ENCODE measurements around the gene RSPH3.

The RSPH3 gene

DNA sequence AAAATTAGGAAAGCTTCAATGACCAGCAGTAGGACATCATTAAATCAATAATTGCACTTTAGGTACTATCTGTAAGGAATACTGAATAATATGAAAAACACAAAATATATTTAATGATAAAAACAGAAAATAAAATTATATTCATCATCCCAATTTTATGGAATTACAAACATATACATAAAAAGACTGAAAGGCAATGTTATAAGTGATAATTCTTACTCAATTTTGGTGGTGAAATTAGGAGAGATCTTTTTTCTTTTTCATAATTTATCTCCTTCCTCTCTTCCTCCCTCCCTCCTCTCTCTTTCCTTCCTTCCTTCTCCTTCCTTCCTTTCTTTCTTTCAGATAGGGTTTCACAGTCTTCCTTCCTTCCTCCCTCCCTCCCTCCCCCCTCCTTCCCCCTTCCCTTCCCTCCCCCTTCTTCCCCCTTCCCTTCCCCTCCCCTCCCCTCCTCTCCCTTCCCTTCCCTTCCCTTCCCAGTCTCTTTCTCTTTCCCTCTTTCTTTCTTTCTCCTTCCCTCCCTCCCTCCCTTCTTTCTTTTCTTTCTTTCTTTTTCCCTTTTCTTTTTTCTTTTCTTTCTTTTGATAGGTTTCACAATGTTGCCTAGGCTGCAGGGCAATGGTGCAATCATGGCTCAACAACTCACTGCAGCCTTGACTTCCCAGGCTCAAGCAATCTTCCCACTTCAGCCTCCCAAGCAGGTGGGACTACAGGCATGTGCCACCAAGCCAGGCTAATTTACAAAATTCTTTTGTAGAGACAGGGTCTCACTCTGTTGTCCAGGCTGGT lies 36.8 kb downstream of the RSPH3 start:
- no peak for TF ChIP-seq GATA3 (IDR thresholded peaks at IDR 0.05; ENCODE audit: low read depth, low read length)
- no peak for TF ChIP-seq GATA2 (IDR thresholded peaks at IDR 0.05; ENCODE audit: low read depth, low read length)

DNA sequence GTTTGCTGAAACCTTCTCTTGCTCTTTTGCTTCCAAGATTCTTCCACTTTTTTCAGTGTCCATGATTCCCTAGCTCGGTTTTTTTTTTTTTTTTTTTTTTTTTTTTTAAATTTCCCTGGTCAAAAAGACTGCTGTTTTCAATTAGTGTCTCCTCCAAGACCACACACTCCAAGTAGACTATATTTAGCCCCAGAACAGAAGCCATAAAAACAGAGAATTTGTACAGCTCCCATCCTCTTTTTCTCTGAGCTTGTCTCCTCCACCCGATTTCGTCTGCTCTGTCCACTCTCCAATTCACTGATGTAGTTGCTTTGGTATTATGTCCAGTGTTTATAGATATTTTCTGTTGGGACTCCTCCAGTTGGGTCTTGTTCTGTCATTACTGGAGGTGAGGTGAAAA lies 37.6 kb downstream of the RSPH3 start:
- TF ChIP-seq GATA3 (IDR thresholded peaks at IDR 0.05; ENCODE audit: low read depth, low read length) (no peak), GATA2 (IDR thresholded peaks at IDR 0.05; ENCODE audit: low read depth, low read length) (no peak)

DNA sequence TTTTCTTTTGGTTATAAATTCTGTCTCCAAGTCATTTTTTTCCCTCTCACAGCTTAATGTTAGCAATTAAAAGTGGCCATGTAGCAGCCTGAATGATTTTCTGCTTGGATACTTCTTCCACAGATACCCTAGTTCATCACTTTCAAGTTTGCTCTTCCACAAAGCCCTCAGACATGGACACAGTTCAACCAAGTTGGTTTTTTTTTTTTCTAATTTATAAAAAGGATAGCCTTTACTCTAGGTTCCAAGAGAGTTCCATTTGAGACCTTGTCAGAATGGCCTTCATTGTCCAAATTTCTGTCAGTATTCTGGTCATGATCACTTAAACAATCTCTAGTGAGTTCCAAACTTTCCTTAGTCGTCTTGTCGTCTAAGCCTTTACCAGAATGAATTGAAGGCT lies 40.0 kb downstream of the RSPH3 start:
- TF ChIP-seq GATA3 (IDR thresholded peaks at IDR 0.05; ENCODE audit: low read depth, low read length) (no peak), GATA2 (IDR thresholded peaks at IDR 0.05; ENCODE audit: low read depth, low read length) (no peak)

DNA sequence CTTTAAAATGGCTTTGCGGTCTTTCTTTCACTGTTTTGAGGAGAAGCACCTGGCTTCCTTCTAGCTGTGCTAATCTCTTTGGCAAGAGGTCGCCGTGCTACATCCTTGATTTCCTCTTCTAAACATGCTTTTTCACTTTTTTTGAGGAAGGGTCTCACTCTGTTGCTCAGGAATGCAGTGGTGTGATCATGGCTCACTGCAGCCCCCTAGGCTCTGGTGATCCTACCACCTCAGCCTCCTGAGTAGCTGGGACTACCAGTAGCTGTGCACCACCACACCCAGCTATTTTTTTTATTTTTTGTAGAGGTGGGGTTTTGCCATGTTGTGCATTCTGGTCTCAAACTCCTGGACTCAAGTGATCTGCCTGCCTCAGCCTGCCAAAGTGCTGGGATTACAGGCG lies 40.5 kb downstream of the RSPH3 start:
- TF ChIP-seq GATA2 (IDR thresholded peaks at IDR 0.05; ENCODE audit: low read depth, low read length) (no peak), GATA3 (IDR thresholded peaks at IDR 0.05; ENCODE audit: low read depth, low read length) (no peak)

GRCh38 chr6:158958504-158959386 lies 41.3 kb downstream of the RSPH3 start:
- TF ChIP-seq GATA3 (IDR thresholded peaks at IDR 0.05; ENCODE audit: low read depth, low read length) (no peak), GATA2 (IDR thresholded peaks at IDR 0.05; ENCODE audit: low read depth, low read length) (no peak)

DNA sequence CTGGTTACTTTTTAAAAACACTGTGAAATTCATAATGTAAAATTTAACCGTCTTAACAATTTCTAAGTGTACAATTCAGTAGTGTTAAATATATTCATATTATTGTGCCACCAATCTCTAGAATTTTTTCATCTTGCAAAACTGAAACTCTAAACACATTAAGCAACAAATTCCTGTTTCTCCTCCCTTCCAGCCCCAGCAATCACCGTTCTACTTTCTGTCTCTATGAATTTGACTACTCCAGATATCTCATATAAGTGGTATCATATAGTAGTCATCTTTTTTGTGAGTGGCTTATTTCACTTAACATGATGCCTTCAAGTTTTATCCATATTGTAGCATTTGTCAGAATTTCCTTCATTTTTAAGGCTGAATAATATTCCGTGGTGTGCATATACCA lies 44.7 kb downstream of the RSPH3 start:
- TF ChIP-seq GATA3 (IDR thresholded peaks at IDR 0.05; ENCODE audit: low read depth, low read length): no peak
- TF ChIP-seq GATA2 (IDR thresholded peaks at IDR 0.05; ENCODE audit: low read depth, low read length): no peak

GRCh38 chr6:158954753-158955152 lies 45.2 kb downstream of the RSPH3 start:
- TF ChIP-seq GATA2 (IDR thresholded peaks at IDR 0.05; ENCODE audit: low read depth, low read length) (no peak), GATA3 (IDR thresholded peaks at IDR 0.05; ENCODE audit: low read depth, low read length) (no peak)

DNA sequence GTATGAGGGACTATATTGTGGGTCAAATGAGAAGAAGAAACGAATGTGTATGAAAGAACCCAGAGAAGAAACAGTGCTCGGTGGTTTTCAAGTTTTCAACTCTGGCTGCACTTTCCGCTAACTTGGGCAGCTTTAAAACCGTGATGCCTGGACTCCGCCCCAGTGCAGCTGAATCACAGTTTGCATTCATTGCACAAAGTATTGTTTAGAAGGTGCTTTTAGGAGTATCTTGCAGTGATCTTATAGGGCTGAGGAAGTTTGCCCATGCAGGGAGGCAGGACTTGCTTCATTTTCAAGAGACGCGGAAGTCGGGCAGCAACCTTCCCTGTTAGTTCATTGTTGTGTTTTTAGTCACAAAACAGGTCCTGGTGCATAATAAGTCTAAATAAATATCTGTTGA lies 52.7 kb downstream of the RSPH3 start:
- TF ChIP-seq GATA3 (IDR thresholded peaks at IDR 0.05; ENCODE audit: low read depth, low read length) (no peak), GATA2 (IDR thresholded peaks at IDR 0.05; ENCODE audit: low read depth, low read length) (no peak)

- TF ChIP-seq GATA2 (IDR thresholded peaks at IDR 0.05; ENCODE audit: low read depth, low read length) (no peak), GATA3 (IDR thresholded peaks at IDR 0.05; ENCODE audit: low read depth, low read length) (no peak)
Observed at GRCh38 chr6:158943380-158944032, 56.5 kb downstream of the RSPH3 start.

DNA sequence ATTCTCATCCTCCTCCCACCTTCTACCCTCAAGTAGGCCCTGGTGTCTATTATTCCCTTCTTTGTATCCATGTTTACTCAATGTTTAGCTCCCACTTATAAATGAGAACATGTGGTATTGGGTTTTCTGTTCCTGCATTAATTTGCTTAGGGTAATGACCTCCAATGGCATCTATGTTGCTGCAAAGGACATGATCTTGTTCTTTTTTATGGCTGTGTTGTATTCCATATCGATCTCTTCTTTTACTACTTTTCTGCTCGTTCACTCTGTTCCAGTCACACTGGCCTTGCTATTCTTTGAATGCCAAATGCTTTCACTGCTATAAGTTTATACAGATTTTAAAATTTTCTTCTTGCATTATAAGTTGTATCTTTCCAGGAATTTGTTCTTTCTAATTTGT lies 57.7 kb downstream of the RSPH3 start:
- no peak for TF ChIP-seq GATA3 (IDR thresholded peaks at IDR 0.05; ENCODE audit: low read depth, low read length)
- TF ChIP-seq GATA2 (IDR thresholded peaks at IDR 0.05; ENCODE audit: low read depth, low read length): no peak

GRCh38 chr6:158941246-158941645 lies 58.8 kb downstream of the RSPH3 start:
- TF ChIP-seq GATA2 (IDR thresholded peaks at IDR 0.05; ENCODE audit: low read depth, low read length): no peak
- TF ChIP-seq GATA3 (IDR thresholded peaks at IDR 0.05; ENCODE audit: low read depth, low read length): no peak

DNA sequence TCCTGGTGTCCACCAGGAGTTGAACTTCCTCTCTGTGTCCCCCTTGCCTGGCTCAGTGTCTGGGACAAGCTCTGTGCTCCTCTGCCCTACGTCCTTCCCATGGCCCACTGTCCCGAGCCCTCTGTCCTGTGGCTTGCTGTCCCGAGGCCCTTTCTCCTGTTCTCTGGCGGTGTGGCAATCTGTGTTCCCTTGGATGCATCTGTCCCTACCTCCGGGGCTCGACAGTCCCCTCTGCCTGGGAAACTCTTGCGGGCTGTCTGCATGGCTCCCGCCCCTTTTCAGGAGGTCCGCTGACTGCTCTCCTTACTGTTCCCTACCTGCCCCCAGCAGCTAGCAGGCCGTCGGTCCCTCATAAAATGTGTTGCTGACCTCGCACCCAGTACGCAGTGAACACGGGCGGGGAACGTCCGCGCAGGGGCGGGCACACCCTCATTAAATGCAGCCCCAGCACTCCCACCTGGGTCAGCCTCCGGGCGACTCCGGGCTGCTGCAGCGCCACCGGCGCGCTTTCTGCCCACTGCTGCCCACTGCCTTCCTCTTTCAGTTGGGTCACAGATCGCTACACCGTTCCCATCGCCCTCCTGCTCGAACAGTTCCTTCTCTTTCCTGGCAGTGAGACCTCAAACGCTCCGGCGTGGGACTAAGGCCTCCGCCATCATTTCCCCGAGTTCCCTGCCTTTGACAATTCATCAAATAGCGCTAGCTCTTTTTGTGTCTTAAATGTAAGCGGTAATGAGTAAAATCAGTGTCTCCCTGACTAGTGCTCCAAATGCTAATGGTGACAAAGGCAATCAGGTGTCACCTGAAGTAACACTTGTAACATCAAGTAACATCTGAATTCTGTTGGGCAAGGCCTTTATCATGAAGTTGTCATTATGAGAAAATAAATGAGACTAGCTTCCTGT lies 60.5 kb downstream of the RSPH3 start:
- TF ChIP-seq GATA3 (IDR thresholded peaks at IDR 0.05; ENCODE audit: low read depth, low read length) (no peak), GATA2 (IDR thresholded peaks at IDR 0.05; ENCODE audit: low read depth, low read length) (no peak)

DNA sequence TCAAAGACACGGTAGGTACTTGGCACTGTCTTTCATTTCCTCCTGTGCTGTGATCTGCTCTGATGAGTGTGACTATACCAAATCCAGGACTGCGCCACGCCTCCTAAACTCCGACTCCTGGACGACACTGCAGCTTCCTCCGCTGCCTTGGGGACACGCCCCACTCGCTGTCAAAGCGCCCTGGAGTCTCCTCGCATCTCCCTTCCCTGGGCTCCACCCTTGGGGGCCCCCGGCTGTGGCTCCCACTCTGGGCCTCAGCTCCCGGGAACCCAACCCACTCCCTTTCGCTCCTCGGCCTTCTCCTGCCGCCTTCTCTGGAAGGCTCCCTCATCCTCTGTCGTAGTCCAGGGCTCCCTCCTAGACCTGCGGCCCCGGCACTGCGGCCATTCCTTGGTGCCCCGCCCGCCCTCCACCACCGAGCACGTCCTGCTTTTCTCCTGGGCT lies 61.2 kb downstream of the RSPH3 start:
- TF ChIP-seq GATA3 (IDR thresholded peaks at IDR 0.05; ENCODE audit: low read depth, low read length): no peak
- TF ChIP-seq GATA2 (IDR thresholded peaks at IDR 0.05; ENCODE audit: low read depth, low read length): no peak
